GM19395 (cell line): ENCODE results near the gene PIEZO2.

ENCODE experiments used
- ATAC-seq: cut with Tn5 transposase; IDR thresholded peaks from one replicate; pipeline ENCODE4 v1.9.1; 2021; ENCODE audit warnings: mild to moderate bottlenecking, moderate library complexity; ENCODE audit not compliant: unreplicated experiment

Gene PIEZO2

DNA sequence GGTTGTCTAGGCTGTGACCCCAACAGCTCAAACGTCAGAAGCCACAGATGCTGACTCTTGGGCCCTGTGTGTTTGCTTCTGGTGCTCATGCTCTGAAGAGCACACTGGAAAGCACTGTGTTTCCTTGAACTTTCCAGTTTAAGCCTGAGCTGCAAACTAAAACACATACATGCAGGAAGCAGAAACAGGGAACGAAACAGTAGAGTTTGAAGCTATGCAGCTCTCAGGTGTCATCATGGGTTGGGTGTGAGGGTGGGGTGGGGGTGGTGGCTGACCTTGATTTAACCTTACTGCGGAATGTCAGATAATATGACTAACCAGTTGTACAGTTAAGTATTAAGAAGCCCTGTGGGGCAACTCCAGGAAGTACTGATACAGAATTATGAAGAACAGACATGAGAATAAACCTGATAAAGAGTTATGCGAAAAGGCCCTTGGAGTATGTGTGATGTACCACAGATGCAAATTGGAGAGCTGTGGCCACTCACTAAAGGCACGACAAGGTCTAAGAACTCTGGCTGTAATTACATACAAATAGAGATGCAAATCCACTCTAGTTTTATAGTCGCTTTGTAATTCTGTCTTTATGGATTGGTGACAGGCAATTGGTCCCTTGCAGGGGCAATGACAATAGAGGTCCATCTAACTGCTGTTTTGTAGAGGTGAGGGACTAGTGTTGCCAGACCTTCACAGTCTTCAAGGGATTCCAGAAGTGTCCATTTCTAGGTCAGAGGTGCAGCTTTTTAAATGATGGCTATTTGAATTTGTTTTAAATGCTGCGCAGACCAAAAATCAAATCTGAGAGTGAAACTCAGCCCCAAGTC, 350.4 kb downstream of the PIEZO2 start:
- ATAC-seq: no peak

DNA sequence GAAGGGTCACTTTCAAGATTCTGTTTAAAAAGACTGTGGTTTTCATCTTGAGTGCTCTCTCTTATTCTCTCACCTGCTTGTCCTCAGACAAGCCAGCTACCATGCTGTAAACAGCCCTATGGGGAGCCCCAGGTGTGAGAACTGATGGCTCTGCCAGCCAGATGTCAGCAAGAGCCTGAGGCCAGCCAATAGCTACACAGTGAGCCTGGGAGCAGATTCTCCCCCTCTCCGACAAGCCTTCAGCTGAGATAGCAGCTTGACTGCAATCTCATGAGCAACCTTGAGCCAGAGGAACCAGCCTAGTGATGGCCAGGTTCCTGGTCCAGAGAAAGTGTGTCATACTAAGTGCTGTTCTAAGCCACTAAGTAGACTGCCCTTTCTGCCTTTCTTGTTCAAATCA, 351.5 kb downstream of the PIEZO2 start:
- no peak for ATAC-seq

DNA sequence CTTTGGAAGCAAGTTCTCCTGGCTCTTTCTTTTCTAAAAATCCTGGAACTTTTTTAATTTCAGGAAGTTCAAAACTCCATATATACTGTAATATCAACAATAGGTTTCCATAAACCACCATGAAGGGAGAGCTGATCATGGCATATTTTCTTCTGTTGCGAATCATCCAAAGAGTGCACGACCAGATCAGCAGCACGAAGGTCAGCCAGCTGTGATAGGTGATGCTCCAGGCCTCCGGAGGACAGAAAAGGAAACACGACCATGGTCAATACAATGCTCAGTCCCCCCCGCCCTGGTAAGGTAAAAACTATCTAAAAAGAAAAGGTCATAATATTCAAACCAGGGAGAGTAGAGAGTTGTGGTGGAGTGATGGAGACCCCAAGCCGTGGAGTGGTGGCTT, 354.6 kb downstream of the PIEZO2 start:
- ATAC-seq: no peak

DNA sequence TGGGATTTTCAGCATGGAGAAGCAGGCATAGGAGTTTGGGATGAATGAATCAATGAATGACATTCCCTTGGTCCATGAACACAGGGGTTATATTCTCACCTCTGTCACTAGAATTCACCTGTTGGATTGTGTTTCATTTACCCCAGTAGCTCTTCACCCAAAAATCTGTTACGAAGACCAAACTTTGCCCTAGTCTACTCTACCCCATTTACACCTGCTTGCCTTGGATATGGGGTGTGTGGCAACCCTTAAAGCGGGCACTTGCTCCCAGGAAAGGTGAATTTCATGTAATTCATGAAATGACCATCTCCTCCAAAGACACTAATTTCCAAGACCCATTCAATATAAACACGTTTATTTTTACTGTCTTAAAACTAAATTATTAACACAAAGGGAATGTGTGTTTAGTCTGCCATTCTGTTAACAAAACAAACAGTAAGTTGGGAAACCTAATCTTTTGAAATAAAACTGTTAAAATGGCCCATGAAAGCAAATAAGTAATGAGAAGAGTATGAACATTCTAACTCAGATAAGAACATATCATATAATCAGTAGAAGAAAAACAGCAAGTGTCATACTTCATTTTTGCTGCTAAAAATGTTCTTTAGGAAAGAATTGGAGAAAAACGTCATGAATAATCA, 355.5 kb downstream of the PIEZO2 start:
- no peak for ATAC-seq

DNA sequence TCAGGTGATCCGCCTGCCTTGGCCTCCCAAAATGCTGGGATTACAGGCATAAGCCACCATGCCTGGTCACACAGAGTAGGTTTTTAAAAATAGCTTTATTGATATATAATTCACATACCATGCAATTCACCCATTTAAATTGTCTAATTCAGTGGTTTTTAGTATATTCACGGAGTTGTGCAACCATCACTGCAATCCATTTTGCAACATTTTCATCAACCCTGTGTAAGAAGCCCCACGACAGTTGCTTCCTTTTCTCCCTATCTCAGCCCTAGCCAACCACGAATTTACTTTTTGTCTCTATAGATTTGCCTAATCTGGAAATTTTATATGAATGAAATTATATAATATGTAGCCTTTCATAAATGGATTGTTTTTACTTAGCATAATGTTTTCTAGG, 357.2 kb downstream of the PIEZO2 start:
- no peak for ATAC-seq

DNA sequence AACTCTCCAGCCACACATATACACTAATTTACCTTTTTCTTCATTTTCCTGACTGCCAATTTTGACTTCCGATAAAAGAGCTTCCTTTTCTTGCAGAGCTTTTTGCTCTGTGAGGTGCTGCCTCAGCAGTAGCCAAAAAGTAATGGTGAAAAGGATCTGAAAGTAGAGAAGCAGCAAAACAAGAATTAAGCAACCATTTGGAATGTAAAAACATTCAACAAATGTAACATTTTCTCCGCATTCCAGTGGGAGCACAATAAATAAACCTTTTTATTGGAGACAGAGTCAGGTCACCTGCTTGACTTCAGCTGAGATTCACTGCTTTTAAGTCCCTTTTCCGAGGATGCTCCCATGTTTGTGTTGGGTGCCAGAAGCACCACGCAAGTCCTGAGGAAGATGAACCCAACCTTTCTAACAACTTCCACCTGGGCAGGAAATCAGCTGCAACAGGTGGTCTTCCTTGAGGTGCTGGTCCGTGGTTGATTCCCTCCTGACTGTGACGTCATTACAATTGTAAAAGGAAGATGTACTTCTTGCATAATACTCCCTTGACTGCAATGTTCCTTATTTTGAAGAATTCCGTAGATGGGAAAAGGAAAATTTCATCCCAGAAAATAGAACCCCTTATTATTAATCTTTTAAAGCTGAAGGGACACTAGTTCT, 358.1 kb downstream of the PIEZO2 start:
- no peak for ATAC-seq

DNA sequence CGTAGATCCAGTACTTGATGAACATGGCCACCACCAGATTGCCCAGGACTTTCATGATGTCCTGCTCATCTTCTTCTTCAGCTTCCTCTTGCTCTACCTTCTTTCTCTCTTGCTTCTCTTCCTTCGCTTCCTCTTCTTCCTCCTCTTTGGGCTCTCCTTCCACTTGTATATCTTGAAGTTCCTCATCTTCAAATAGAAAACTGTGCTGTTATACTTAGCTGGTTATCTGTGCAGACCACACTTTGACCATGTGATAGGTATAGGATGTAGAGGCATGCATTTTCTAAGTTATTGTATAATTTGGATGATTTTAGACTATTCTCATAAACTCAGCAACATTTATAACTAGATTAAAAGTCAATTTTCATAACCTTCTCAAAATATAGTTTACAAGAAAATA, 360.2 kb downstream of the PIEZO2 start:
- ATAC-seq: no peak

DNA sequence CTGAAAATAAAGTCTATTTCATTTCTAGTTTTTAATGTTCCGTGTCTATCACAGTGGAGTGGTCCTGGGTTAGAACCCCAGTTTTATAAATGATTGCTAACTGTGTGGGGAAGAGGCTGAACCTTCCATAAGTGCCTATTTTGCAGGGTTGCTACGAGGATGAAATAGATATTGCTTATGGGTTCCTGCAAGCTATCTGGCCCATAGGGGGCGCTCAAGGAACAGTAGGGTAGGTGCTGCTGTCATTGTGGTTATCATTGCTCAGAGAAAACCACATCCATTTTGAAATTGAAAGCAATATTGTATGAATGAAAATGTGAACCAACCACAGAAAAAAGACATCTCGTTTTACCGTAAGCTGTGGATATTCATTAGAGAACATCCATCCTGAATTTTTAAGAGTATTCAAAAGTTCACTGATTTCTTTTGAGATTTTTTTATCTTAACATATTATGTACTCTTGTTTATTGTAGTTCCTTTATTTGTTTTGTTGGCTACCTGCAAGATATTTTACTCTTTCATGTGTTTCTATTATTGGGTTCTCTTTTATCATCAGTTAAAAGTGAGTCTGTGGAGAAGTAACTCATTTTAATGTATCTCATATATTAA, 362.0 kb downstream of the PIEZO2 start:
- ATAC-seq: peak; percentile 97

DNA sequence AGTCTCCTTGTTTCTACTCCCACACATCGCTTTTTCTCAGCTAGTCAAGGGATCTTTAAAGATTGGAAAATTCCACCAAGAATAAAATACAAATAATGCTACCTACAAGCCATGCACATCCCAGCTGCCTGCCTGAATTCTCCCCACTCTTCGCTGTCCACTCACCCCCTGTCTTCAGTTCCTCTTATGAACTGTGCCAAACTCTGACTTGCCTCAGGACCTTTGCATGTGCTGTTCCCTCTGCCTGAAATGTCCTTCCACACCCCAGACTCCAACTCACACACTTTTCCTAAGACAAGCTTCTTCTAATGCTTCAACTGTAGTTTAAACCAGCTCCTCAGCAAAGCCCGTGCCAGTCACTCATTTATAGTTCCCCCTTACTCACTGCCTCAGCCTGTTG, 363.6 kb downstream of the PIEZO2 start:
- no peak for ATAC-seq

DNA sequence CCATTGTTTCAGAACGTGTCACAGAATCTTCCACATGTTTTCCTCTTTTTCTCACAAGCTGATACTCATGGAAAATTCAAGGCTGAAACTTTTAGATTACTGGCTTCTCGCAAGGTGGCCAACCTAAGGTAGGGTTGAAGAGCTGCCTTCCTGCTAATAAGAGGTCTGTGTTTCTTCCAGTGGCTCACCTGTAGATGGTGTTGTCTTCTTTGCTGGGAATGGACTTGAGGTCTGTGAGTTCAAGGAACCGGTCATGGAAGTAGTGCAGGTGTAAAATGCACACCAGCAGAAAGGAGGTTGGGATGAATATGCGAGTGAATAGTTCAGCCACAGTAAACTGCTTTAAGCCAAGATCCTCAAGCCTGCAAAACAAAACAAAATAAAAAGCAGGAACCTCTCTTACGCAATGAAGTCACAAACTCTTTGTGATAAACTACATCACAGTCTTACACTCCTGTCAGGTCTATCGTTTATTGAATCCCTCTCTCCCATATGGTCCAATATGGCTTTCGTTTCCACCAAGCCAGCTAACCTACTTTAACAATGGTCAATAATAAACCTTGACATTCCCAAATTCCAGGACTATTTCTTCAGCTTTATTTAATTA, 364.7 kb downstream of the PIEZO2 start:
- no peak for ATAC-seq

DNA sequence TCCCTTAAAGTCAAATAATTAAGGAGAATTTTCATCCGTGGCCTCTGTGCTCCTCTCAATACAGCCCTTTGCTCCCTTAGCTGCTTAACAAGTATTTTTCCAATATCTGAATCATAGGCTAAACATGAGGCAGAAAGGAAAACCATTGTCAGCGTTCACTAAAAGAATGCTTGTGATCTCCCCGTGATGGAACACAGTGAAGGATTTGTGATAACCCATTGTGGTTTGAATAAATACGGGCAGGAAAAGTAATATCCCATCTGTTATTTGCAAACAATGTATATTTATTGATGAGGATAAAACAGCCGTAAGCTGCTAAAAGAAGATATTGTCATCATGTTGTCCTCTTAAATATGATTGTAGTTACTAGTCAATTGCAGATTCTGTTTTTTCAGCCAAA, 365.4 kb downstream of the PIEZO2 start:
- no peak for ATAC-seq

DNA sequence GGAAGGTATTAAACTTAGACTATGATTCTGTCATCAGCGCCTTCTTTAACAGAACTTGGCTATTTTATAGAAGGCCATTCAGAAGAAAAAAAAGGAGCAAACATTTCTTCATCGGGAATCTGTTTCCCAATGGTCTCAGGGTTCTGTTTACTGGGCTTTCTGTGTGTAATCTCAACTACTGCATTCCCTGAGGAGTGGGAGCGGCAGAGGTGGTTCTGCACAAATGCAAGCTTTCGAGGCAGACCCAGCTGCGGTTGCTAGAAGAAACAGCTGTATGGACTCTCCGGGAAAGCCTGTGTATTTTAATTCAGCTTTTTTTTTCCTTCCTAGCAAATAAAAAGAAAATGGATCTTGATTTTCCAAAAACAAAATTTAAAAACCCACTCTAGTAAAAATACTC, 372.9 kb downstream of the PIEZO2 start:
- no peak for ATAC-seq

DNA sequence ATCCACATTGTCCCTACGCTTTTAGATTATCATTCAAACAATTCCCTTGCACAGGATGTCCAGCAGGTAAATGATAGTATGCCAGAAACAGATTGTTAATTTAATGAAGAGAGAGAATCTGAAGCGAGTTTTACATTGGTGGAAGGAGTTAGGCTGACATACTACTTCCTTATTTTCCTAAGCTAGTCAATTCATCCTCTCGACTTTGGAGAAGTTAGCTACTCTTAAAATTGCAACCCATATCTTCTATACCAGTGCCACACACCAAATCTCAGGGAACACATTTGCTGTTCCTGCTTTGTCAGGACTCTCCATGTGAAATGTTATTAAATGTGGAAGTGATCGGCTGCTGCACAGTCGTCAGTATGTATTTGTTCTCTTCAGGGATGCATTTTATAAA, 374.3 kb downstream of the PIEZO2 start:
- no peak for ATAC-seq

DNA sequence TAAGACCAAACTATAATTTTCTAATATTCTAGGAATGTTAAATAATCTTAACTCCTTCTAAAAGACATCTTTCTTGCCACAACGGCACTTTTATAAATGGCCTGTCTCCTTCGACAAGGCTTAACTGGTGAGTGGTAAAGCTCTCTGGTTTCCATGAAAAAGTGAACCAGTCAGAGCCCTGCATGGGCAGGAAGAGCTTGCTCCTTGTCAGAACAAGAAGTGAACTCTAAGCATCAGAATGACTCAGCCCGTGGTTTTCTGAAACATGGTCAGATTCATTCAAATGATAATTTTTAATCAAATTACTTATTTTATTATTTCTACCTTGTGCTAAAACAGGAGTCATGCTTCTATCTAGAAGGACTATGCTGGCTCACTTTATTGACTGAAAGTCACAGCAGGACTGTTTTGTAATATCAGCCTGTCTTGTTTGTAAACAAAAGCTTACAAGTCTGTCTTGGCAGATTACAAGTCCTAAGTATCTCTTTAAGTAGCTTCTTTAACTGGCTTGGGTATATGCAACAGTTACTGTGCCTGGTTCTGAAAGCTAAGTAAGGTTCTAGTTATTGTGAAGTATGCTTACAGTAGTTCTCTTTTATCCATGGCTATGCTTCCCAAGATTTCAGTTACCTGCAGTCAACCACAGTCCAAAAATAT, 378.2 kb downstream of the PIEZO2 start:
- no peak for ATAC-seq

DNA sequence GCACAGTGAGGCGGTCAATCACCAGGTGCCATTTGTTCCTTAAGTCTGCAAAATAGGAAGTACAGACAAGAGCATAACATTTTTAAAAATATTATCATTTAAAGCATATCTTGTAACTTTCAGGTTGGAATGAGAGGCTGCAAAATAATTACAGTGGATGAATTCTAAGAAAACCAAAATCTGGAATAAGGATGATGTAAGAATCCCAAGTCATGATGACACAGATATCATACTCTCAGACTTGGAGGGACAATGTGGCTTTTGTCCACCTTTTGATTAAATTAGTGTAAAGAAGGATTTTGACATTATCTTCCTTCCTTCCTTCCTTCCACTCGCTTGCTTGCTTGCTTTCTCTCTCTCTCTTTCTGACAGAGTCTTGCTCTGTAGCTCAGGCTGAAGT, 379.1 kb downstream of the PIEZO2 start:
- no peak for ATAC-seq

DNA sequence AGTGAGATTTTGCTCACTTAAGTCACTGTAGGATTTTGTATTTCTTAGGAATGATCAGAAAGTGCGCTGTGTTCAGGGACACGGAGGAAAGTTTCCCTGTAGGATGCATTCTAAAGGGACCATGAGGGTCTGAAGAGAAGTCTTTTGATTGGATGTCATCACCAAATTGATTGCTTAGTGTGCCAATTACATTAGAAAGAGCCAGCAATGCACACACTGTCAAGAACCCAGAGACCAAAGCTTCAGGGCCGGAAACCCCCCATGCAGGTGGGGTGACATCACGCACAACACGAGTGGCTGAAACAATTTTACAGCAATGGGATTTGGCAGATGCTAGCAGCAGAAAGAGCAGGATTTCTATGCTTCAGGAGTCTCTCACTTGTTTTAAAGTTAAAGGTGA, 381.1 kb downstream of the PIEZO2 start:
- ATAC-seq: no peak

DNA sequence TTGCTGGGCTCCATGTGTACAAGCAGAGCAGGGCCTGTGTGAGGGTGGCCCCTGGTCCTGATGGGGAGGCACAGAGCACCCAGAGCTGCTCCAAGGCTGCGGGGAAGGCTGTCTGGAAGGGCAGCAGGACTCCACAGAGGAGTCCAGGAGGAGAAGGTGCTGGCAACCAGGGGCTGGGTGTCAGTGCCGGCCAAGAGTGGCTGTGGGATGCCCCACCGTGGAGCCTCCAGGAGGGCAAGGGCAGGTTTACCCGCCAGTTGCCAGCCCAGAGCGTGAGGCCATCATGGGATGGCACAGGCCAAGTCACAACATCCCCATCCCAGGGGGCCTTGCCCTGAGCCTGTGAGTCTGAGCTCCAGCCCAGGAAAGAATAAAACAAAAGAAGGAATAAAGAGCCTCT, 381.7 kb downstream of the PIEZO2 start:
- ATAC-seq: no peak

DNA sequence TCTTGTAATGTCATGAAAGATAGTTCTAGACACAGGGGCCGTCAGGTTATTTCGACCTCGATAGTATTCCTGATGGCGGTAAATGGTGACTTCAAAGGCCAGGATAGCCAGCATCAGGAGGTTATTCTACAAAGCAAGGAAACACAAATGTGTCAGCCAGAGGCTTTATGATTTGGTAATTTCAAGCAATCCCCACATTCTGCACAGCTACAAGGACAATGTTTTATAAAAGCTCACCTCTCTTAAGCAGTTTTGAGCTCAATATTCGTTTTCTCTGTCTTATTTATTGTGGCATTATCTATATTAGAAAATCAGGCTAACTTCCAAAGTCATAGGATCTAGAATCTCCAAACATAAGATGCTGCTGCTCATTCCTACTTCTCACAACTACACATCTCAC, 388.4 kb downstream of the PIEZO2 start:
- no peak for ATAC-seq

DNA sequence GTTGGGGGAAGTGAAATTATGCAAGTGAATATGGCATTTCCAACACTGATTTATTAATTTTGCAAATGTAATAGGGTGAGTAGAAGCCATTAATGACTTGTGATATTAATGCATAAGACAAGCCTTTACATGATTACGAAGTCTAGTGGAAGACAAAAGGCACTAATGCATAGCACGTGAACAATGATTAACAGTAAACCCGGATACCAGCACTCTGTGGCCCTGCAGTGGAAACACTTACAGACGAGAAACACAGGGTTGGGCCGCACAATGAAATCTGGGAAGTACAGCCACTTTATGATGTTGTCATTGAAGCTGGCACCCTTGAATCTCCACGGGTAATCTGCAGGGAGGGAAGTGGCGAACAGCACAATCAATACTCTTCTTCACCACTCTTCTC, 390.1 kb downstream of the PIEZO2 start:
- no peak for ATAC-seq

DNA sequence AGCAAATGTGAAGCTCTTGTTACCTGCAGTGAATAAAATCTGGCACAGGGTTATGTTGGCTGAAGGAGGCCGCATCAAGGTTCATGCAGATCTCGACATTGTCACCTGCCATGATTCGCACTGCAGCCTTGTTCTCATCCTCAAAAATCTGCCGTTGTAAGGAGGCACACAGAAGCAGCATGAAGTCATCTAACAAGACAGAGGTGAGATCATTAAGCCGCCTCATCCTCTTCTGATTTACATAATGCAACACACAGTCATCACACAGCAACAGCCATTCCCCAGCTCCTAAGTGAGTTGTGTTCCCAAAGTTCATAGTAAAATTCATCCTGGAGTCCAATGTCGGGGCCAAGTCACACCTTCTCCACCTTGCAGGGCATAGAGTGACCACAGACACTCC, 391.4 kb downstream of the PIEZO2 start:
- ATAC-seq: no peak

DNA sequence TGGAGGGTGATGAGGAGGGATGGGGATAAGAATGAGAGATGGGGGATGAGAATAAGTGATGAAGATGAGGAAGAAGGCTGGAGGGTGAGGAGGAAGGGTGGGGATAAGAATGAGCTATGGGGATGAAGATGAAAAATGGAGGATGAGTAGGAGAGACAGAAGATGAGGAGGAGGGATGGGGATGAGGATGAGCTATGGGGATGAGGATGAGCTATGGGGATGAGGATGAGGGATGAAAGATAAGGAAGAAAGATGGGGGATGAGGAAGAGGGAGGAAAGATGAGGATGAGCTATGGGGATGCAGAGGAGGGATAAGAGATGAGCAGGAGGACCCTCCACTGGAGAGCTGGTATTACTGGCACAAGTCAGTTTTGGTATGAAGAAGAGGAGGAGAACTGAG, 392.0 kb downstream of the PIEZO2 start:
- no peak for ATAC-seq
